ENCODE measurements around the gene TDP1.

TDP1 gene

DNA sequence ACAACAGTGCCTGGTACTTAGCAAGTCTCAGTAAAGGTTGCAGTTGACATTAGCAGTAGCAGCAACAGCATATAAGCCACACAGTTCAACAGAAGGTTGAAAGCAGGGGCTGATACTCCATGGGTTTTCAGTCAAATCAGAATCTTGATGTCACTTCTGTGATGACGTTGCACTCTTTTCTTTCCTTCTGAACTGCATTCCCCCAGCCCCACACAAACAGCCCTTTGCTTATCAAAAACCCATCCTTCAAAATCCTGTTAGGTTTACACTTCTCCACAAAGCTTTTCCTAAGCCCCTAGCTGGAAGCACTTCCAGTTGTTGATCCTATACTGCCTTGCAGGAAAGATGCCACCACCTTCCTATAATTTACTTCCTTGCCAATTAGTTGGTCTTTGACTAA is 72.1 kb downstream of the TDP1 start:
- Histone ChIP-seq H3K9me3 (ENCODE audit: insufficient read depth, low read length, severe bottlenecking) (no peaks in the 10 kb centered on the region), H3K79me2 (ENCODE audit: insufficient read depth, low read length) (no peaks in the 10 kb centered on the region), H3K27me3 (ENCODE audit: insufficient read depth, low read length, poor library complexity) (no peaks in the 10 kb centered on the region), H4K20me1 (ENCODE audit: insufficient read depth, low read length) (no peaks in the 10 kb centered on the region; the same call in 1 of the 2 replicates), H3K27ac (ENCODE audit: low read length) (no peak overlapping the region), H3K9ac (ENCODE audit: low read depth, low read length) (no peak overlapping the region), H3K4me2 (ENCODE audit: insufficient read depth, low read length) (no peak overlapping the region), H2AFZ (ENCODE audit: low read depth, low read length) (no peak overlapping the region), H3K36me3 (ENCODE audit: insufficient read depth, low read length) (peaks cover 83% of the 10 kb centered on the region), H3K4me3 (ENCODE audit: low read depth in 1 of 2, low read length in 2 of 2) (no peak overlapping the region), H3K4me1 (ENCODE audit: insufficient read depth, low read length) (no peaks in the 10 kb centered on the region)
- no peak for ATAC-seq (ENCODE audit: insufficient read depth, low read depth)
- TF ChIP-seq EZH2 (IDR thresholded peaks at IDR 0.05; ENCODE audit: borderline replicate concordance, low read depth, low read length, severe bottlenecking) = no peak
- TF ChIP-seq, protein P1, sequence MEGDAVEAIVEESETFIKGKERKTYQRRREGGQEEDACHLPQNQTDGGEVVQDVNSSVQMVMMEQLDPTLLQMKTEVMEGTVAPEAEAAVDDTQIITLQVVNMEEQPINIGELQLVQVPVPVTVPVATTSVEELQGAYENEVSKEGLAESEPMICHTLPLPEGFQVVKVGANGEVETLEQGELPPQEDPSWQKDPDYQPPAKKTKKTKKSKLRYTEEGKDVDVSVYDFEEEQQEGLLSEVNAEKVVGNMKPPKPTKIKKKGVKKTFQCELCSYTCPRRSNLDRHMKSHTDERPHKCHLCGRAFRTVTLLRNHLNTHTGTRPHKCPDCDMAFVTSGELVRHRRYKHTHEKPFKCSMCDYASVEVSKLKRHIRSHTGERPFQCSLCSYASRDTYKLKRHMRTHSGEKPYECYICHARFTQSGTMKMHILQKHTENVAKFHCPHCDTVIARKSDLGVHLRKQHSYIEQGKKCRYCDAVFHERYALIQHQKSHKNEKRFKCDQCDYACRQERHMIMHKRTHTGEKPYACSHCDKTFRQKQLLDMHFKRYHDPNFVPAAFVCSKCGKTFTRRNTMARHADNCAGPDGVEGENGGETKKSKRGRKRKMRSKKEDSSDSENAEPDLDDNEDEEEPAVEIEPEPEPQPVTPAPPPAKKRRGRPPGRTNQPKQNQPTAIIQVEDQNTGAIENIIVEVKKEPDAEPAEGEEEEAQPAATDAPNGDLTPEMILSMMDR (IDR thresholded peaks at IDR 0.05; ENCODE audit: borderline replicate concordance, extremely low read depth, low read length, poor library complexity, severe bottlenecking) = no peak
- no peak for DNase-seq

DNA sequence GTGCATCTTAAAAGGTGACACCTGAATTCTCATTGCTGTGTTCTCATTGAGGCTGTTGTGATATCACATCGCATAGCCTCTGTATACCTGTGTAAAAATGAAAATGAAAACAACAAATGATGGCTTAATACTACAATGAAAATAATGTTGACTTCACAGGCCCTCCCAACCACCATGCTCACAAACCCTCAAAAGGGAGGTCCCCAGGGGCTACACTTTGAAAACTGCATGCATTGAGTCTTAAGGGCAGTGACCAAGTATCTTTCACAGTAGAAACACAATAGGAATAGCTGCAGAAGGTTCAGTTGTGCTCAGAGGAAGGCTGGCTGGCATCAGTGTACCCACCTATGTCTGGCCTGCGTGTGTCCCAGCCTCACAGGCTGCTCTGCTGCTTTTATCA is 78.4 kb downstream of the TDP1 start:
- no peaks in the 10 kb centered on the region for H3K27me3 ChIP-seq (ENCODE audit: insufficient read depth, low read length, poor library complexity)
- H3K9ac ChIP-seq (ENCODE audit: low read depth, low read length) = no peak overlapping the region
- no peaks in the 10 kb centered on the region for H4K20me1 ChIP-seq (ENCODE audit: insufficient read depth, low read length)
- ATAC-seq (ENCODE audit: insufficient read depth, low read depth) (no peak), DNase-seq (no peak)
- H3K27ac ChIP-seq (ENCODE audit: low read length) = no peak overlapping the region
- no peaks in the 10 kb centered on the region for H3K79me2 ChIP-seq (ENCODE audit: insufficient read depth, low read length)
- no peaks in the 10 kb centered on the region for H3K4me1 ChIP-seq (ENCODE audit: insufficient read depth, low read length)
- no peak overlapping the region for H3K4me2 ChIP-seq (ENCODE audit: insufficient read depth, low read length)
- H3K9me3 ChIP-seq (ENCODE audit: insufficient read depth, low read length, severe bottlenecking) = no peaks in the 10 kb centered on the region
- TF ChIP-seq, protein P1 (IDR thresholded peaks at IDR 0.05; ENCODE audit: borderline replicate concordance, extremely low read depth, low read length, poor library complexity, severe bottlenecking) = no peak
- no peak for TF ChIP-seq EZH2 (IDR thresholded peaks at IDR 0.05; ENCODE audit: borderline replicate concordance, low read depth, low read length, severe bottlenecking)
- H3K4me3 ChIP-seq (ENCODE audit: low read depth in 1 of 2, low read length in 2 of 2) = no peak overlapping the region
- peaks cover 86% of the 10 kb centered on the region for H3K36me3 ChIP-seq (ENCODE audit: insufficient read depth, low read length)
- no peak overlapping the region for H2AFZ ChIP-seq (ENCODE audit: low read depth, low read length)

DNA sequence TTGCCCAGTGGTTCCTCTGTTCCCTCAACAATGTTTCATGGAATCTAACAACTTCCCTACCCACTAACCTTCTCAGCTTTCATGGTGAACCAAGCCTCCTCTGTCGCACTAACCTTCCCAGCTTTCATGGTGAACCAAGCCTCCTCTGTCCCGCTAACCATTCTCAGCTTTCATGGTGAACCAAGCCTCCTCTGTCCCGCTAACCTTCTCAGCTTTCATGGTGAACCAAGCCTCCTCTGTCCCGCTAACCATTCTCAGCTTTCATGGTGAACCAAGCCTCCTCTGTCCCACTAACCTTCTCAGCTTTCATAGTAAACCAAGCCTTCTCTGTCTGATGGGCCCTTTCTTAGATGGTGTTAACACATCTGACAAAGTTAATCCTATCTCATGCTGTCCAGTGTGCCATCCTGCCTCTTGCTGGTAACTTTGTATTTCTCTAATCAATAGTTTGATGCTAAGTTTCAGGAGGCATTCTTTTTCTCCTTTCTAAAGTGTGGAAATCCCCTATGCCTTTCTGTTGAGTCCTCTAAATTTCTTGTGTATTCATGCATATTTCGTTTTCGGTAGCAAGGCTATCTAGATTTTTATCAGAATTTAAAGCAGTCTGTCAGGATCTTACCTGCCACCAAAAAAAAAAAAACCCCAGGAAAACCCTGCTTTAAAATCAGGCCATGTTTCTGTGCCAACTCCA is 79.3 kb downstream of the TDP1 start:
- no peak for ATAC-seq (ENCODE audit: insufficient read depth, low read depth)
- no peak overlapping the region for H3K4me3 ChIP-seq (ENCODE audit: low read depth in 1 of 2, low read length in 2 of 2)
- peaks cover 88% of the 10 kb centered on the region for H3K36me3 ChIP-seq (ENCODE audit: insufficient read depth, low read length)

More for the DNA sequence above, 79.3 kb downstream of the TDP1 start:
- H2AFZ ChIP-seq (ENCODE audit: low read depth, low read length) = no peak overlapping the region
- no peaks in the 10 kb centered on the region for H3K79me2 ChIP-seq (ENCODE audit: insufficient read depth, low read length)
- no peaks in the 10 kb centered on the region for H3K9me3 ChIP-seq (ENCODE audit: insufficient read depth, low read length, severe bottlenecking)
- no peak overlapping the region for H3K4me2 ChIP-seq (ENCODE audit: insufficient read depth, low read length)
- H3K27ac ChIP-seq (ENCODE audit: low read length) = no peak overlapping the region
- no peaks in the 10 kb centered on the region for H4K20me1 ChIP-seq (ENCODE audit: insufficient read depth, low read length)
- no peak for TF ChIP-seq EZH2 (IDR thresholded peaks at IDR 0.05; ENCODE audit: borderline replicate concordance, low read depth, low read length, severe bottlenecking)
- TF ChIP-seq, protein P1 (IDR thresholded peaks at IDR 0.05; ENCODE audit: borderline replicate concordance, extremely low read depth, low read length, poor library complexity, severe bottlenecking) = no peak
- no peak overlapping the region for H3K9ac ChIP-seq (ENCODE audit: low read depth, low read length)
- no peaks in the 10 kb centered on the region for H3K4me1 ChIP-seq (ENCODE audit: insufficient read depth, low read length)
- no peak for DNase-seq
- H3K27me3 ChIP-seq (ENCODE audit: insufficient read depth, low read length, poor library complexity) = no peaks in the 10 kb centered on the region
